NCI-H2081 (cell line): ENCODE results near the gene BABAM2.
"Not testable (repeated sequence)": the region's sequence is repeated elsewhere in the genome, so short reads cannot be mapped to it uniquely, and the experiment has no call there.

Experiments
- DNase-seq, 2 experiments: peaks; one replicate each; lab custom pipeline; 2025; lab: John Stamatoyannopoulos, UW

The BABAM2 gene

DNA sequence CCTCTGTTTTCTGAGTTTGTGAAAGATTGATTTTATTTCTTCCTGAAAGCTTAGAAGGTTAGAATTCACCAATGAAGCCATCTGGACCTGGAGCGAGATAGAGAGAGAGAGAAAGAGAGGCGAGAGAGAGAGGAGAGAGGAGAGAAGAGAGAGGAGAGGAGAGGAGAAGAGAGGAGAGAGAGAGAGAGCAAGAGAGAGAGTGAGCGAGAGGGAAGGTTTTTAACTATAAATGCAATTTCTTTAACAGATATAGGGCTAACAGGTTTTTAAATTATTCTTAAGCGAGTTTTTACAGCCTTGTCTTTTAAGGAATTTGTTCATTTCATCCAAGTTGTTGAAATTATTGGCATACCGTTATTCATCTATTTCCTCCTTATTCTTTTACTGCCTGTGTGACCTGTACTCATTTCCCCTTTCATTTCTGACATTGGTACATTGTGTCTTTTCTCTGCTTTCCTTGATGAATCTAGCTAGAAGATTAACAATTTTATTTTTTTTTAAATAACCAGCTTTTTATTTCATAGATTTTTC, 56.1 kb downstream of the BABAM2 start:
- DNase-seq = no peak

DNA sequence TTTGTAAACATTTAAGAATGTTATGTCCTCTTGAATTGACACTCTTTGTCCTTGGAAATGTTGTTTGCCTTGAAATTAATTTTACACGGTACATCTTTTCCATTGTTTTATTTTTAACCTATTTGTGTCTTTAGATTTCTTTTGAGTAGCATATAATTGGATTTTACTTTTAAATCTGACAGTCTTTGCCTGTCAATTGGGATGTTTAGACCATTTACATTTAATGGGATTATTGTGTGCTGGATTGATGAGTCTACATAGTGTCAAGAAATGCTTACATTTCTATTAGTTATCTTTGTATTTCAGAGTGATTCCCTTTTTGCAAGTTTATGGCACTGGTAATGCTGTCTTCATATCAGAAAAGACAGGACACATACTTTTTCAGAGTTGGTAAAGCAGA, 61.5 kb downstream of the BABAM2 start:
- DNase-seq = no peak

DNA sequence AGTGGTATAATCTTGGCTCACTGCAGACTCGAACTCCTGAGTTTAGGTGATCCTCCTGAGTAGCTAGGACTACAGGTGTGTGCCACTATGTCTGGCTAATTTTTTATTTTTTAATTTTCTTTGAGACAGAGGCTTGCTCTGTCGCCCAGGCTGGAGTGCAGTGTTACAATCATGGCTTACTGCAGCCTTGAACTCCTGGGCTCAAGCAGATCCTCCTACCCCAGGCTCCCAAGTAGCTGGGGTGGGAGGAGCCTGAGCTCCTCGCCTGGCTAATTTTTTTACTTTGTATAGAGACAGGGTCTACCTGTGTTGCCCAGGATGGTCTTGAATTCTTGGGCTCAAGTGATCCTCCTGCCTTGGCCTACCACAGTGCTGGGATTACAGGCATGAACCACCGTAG, 62.5 kb downstream of the BABAM2 start:
- DNase-seq = no peak

DNA sequence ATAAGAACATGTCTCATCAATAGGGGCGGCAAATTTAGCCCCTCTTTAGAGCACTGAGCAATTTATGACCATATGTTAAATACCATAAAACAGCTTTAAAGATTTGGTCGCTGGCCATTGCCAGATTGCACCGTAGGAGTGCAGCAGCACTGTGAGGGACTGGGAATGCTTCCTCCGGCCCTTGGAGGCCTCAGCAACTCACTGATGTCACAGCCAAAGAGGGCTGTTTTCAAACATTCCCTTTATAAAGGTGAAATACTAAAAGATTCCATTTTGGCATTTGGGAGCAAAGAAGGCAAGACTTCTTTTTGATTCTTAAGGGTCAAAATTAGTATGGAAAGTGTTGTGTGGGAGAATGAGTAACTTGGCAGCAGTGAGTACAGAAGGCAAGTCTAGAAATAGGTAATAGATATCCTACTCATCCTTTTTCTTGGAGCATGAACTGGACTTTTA, 63.7 kb downstream of the BABAM2 start:
- DNase-seq = no peak

DNA sequence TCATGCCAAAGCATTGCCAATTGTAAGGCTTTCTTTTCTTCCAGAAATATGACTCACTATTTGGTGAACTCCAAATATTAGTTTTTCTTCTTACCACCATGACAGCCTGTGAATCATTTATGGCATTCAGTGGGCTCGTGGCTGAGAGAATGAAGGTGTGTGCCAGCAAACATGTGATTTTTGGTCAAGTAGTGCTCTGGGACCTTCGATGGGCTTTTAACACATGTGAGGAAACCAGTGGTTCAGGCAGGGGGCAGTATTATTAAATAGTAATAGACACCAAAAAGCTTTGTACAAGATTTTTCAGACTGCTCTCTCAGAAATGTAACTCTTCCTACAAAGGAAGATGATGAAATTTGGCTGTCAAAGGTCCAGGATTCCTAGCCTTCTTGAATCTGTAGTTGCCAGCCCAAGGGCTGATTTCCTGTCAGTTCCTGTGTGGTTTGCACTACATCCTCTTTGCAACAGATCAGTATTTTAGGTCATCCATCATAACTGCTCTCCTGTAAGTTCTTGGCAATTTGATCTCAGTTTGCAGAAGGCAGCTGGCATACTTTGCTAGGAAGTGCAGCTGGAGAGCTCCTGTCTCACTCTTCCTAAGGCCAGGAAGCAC, 64.3 kb downstream of the BABAM2 start:
- DNase-seq = peak in 1 of 2 experiments; percentile 17

DNA sequence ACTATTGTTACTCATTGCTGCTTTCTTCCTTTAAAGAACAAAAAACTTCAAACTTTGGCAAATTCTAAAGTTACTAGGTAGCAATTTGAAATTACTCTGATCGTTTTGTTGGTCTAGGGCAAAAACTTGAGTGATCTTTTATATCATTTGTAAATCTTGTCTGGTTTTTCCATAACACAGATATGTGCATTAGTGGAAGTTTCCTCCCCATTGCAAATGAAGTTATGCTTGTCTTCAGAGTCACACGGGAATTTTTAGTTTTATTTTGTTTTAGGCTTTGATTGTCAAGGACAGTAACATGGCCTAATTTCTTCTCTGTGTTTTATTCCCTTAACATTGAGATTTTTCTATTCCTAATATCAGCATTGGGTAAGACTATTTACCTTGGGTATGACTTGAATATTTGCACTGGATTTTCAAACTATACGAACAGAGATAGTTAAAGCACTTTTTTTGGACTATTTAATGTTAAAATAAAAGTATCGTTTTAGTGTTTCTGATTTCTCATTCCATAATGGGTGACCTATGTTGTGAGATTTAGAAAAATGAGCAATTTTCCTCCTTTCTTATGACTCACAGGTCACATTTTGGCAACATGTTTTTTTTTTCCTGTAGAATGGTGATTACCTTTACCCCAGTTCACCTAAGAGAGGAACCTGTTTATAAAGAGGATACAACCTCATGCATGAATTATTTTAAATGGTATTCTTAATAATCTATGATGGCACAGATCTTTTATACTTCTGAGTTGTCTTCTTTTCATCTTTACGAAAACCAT, 65.0 kb downstream of the BABAM2 start:
- no peak for DNase-seq

DNA sequence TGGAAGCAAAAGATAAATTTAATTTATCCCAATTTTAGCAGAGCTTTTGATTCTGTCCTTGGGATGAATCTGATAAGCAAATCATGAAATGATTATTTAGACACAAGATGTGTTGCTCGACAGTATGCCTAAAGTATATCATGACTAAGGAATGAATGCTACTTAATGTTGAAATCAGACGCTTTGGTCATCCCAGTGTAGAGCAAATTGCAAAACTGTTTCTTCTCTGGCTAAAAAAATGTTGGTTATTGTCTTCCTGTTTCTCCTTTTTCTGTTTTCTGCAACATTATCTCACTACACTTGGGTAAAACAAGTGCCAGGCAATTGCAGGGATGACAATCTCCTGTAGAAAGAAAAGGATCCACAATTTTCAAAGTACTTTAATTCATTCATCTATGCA, 66.4 kb downstream of the BABAM2 start:
- no peak for DNase-seq

DNA sequence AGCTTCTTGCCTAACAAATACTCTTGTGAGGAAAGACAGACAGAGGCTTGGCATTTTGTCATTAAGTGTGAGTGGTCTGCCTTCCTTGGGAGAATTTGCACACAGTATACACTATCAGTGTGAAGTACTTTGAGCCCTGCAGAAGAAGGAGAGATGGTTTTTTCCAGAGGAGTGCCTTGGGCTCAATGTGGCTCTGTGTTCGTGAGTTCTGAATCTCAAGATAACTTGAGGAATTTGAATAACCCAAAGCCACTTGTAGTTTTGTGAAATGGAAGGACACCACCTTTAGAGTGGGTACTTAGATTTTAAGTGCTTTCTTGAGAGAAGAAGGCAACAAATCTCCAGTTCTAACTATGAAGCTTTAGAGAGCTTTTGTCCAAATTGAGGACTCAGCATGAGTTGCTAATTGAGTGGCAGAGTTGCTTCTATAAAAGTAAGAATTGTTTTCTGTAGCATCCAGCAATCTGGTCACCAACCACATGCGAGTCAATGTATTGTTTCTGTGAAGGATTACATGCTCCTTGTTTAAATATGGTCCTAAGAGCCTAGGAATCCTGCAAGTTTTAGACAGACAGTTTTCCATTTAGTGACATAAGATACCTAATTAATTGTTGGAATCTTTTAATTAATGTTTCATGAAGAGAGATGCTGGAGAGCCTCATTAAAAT, 68.3 kb downstream of the BABAM2 start:
- DNase-seq = no peak

DNA sequence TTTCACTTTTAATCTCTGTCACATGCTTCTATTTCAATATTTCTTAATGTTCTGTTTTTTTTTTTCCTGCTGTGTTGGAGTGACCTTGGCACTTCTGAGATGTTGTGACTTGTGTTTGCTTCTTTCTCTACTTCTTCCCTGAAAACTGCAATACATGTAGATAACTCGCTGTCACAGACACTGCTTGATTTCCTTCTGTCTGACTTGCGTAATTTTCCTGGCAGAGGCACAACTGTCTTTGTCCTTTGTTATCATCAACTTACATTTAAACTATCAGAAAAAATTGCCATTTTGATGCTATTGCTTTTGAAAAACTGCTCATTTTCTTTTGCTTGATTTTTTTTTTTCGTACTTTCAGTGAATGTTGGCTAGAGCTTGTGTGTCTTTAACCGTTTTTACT, 69.0 kb downstream of the BABAM2 start:
- no peak for DNase-seq

DNA sequence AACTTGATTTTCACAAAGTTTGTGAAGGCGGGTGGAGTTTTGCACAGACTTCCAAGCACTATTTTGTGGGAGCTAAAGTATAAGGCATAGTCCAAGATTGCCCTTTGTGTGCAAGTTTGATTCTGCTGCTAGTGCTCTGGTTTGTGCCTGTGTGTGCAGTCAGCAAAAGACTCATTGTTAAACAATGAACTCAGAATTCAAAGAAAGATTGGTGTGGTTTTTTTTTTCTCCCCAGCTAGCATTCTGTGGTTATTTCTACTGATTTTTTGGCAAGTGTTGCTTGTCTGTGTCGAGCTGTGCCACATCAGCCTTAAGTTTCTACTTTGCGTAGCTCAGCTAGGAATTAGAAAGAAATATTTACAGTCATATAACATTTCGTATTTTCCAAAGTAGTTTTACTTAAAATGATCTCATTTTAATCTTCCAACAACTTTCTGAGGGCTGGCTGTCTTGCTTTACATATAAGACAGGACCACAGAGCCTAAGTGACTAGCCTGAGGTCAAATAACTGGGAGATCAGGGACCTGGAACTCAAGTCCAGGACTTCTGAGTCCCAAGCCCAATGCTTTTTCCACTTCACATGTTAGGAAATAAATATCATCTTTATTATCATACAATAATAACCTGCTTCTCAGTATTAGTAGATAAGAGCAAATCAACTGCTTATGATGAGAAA, 69.8 kb downstream of the BABAM2 start:
- DNase-seq = no peak

DNA sequence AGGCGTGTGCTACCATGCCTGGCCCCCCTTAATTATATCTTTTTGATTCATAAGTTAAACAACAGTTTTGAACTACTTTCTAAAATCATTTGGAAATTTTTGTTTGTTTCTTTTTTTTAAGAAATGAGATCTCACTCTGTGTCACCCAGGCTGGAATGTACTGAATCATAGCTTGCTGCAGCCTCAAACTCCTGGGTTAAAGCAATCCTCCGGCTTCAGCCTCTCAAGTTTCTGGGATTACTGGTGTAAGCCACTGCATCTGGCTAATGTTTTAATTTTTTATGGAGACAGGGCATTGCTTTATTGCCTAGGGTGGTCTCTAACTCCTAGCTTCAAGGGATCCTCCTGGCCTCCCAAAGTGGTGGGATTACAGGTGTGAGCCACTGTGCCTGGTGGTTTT, 71.5 kb downstream of the BABAM2 start:
- no peak for DNase-seq

DNA sequence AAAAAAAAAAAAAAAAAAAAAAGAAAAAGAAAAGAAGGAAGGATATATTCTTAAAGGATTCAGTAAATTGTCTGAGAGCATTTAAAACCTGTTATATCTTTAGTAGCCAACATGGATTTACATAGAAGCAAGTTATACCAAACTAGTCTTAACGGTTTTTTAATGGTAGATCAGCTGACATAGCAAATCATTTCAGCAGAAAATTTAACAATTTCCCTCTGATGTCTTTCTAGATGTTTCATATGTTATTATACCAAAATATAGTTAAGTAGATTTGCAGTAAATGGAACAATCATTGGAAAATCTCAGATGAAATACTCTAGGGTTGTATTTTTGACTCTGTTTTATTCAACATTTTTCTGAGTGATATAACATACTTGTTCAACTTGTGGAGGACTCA, 72.9 kb downstream of the BABAM2 start:
- no peak for DNase-seq

DNA sequence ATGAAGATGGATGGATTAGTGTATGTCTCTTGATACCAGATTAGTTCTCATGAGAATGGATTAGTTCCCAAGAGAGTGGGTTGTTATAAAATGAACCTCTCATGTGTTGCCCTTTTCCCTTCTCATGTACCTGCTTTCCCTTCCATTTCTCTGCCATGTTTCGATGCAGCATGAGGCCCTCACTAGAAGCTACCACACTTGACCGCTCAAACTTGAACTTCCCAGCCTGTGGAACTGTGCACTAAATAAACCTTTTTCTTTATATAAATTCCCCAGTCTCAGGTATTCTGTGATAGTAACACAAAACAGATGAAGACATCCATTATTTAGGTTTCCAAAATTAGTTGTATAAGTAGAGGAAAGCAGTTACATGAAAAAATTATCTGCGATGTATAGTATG, 73.5 kb downstream of the BABAM2 start:
- DNase-seq = no peak

DNA sequence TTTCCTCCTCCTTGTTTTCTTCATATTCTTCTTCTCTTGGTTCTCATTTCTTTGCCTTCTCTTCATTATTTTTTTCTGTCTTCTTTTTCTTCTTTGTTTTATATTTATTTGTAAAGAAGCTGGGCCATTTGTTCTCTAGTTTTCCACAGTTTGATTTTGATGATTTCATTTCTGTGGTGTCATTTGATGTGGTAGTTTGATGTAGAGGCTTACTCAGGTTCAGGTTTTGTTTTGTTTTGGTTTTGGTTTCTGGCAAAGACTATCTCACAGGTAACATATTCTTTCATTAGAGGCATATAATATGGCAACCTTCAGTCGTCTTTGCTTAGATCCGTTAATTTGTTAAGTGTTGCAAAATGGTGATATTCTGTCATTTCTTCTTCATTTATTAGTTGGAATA, 75.3 kb downstream of the BABAM2 start:
- DNase-seq = no peak

DNA sequence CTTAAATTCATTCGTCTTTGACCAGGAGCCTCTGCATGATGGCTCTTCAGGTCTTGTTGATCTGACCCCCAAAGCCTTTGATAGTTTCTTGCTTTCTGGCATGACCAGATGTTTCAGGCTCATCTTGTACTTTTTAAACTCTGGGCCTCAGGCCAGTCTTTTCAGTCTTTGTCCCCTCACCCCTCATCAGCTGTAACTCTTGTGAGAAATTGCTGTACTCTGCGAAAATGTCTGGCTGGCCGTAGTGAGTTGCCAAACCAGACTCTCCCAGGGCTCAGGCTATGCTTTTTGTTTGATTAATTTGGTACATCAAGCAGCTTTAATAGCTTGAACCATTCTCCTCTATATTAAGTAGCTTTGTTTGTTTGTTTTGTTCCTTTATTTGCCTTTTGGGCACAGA, 75.9 kb downstream of the BABAM2 start:
- no peak for DNase-seq

DNA sequence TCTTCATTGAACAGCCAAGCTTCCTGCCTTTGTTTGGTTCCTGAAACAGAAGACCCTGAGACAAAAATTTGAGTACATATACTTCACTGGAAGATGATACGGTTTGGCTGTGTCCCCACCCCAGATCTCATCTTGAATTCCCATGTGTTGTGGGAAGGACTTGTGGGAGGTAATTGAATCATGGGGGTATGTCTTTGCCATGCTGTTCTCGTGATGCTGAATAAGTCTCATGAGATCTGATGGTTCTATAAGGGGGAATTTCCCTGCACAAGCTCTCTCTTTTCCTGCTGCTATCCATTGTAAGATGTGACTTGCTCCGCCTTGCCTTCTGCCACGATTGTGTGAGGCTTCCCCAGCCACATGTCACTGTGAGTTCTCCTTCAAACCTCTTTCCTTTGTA, 76.5 kb downstream of the BABAM2 start:
- no peak for DNase-seq

DNA sequence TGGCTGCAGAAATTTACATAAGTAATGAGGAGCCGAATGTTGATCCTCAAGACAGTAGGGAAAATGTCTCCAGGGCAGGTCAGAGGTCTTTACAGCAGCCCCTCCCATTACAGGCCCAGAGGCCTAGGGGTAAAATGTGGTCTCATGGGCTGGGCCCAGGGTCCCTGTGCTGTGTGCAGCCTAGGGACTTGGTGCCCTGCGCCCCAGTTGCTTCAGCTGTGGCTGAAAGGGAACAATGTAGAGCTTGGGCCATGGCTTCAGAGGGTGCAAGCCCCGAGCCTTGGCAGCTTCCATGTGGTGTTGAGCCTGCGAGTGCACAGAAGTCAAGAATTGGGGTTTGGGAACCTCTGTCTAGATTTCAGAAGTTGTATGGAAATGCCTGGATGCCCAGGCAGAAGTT, 77.5 kb downstream of the BABAM2 start:
- DNase-seq = not testable (repeated sequence)

DNA sequence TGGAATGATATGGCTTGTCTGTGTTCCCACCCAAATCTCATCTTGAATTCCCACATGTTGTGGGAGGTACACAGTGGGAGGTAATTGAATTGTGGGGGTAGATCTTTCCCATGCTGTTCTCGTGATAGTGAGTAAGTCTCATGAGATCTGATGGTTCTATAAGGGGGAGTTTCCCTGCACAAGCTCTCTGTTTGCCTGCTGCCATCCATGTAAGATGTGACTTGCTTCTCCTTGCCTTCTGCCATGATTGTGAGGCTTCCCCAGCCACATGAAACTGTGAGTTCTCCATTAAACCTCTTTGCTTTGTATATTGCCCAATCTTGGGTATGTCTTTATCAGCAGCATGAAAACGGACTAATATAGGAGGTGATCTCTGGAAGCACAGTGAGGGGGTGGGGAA, 78.4 kb downstream of the BABAM2 start:
- DNase-seq = not testable (repeated sequence)

DNA sequence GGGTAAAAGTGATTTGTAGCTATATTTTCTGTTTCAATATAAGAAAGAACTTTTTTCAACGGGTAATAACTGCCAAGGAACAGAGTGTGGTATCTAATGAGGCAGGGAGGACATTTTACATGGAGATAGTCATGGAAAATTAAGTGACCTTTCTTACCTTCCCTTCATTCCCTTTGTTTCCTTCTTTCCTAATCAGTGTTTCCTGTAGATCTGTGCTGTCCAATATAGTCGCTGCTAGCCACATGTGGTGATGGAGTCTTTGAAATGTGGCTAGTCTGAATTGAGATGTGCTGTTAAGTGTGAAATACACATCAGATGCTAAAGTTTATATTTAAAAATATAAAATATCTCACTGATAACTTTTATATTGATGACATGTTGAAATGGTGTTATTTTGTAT, 81.8 kb downstream of the BABAM2 start:
- DNase-seq = no peak

DNA sequence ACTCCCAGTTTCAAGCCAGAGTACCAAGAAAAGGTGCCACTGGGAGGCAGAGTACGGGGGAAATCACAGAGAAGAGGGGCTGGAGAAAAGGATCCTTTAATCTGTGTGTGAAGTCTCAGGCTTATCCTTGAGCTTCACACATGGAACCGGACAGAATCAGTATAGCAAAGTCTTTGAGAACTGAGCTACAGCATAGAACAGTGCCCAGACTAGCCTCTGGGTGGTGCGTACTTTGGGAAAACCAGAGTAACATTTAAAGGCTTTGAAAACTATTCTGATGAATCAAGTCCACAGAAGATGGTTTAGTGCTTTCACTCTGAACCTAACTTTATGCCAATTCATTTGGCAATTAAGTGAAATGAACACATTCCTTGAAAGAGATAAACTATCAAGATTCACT, 83.1 kb downstream of the BABAM2 start:
- DNase-seq = no peak

DNA sequence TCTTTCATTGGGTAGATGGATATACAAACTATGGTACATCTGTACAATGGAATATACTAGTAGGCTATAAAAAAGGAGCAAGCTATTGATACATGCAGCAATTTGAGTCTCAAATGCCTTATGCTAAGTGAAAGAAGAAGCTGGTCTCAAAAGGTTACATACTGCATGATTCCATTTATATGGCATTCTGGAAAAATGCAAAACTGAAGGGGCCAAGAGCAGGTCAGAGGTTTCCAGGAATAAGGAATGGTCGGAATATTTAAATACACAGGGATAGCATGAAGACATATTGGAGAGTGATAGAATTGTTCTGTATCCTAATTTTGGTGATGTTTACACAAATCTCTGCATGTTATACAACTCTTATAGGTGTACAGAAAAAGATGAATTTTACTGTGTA, 85.8 kb downstream of the BABAM2 start:
- DNase-seq = no peak

DNA sequence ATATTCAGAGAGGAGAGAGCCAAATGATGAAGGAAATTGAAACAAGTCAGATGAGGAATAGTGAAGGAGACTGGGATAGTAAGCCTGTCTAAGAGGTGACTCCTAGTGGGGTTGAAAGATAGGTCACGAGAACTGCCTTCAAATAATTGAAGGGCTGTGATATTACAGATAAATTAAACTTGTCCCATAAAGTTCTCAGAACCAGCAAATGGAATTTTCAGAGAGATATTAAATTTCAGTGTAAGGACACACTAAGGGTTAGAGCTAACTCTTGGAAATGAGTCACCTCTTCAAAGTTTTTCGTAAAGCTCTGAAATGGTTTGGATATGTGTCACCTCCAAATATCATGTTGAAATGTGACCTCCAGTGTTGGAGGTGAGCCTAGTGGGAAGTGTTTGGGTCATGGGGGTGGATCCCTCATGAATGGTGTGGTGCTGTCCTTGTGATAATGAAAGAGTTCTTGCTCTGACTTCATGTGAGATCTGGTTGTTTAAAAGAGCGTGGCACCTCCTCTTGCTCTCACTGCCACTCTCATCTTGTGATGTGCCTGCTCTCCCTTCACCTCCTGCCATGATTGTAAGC, 87.3 kb downstream of the BABAM2 start:
- no peak for DNase-seq
